SK-N-SH (cell line): ENCODE measurements around the gene MCRIP2.

Experiments
- CTCF ChIP-seq: fragments of 200-600 bp; sonication (generic); IDR thresholded peaks from 2 replicates; pipeline ENCODE4 v1.6.1; 2017; ENCODE audit warnings: antibody characterized with exemption, mild to moderate bottlenecking, moderate library complexity
- EP300 ChIP-seq, 2 experiments: IDR thresholded peaks; 2 replicates each; pipeline versions ENCODE4 v1.4.0 to v1.6.1; 2012; ENCODE audit warnings: borderline replicate concordance in 1 of 2, low read depth in 1 of 2, low read length in 1 of 2
- MXI1 ChIP-seq: IDR thresholded peaks from 2 replicates; pipeline ENCODE4 v1.6.1; 2012; ENCODE audit warnings: mild to moderate bottlenecking, low read depth, low read length, improper control_type of control experiment
- PBX3 ChIP-seq: IDR thresholded peaks from 2 replicates; pipeline ENCODE4; 2012
- POLR2AphosphoS5 ChIP-seq: IDR thresholded peaks from 2 replicates; pipeline ENCODE4 v1.6.1; 2012; ENCODE audit warnings: low read depth, low read length
- RAD21 ChIP-seq: IDR thresholded peaks from 2 replicates; pipeline ENCODE4 v1.6.1; 2012; ENCODE audit warnings: mild to moderate bottlenecking, low read length
- TAF1 ChIP-seq: IDR thresholded peaks from 2 replicates; pipeline ENCODE4 v1.6.1; 2012; ENCODE audit warnings: low read depth, mild to moderate bottlenecking, low read length, moderate library complexity, borderline replicate concordance
- TCF12 ChIP-seq: IDR thresholded peaks from 2 replicates; pipeline ENCODE4 v1.4.0; 2012
- YY1 ChIP-seq: IDR thresholded peaks from 2 replicates; pipeline ENCODE4 v1.4.0; 2012; ENCODE audit warnings: low read depth, mild to moderate bottlenecking
- TF ChIP-seq, protein P1 (sequence below): IDR thresholded peaks from 2 replicates; pipeline ENCODE4 v1.4.0; 2012; ENCODE audit warnings: low read depth
- TF ChIP-seq, protein P2 (sequence below): IDR thresholded peaks from 2 replicates; pipeline ENCODE4 v1.4.0; 2012; ENCODE audit warnings: low read depth, borderline replicate concordance
- TF ChIP-seq, protein P3 (sequence below): fragments of 150-350 bp; IDR thresholded peaks from 2 replicates; pipeline ENCODE4 v1.6.1; 2017; ENCODE audit warnings: antibody characterized with exemption, low read length, low read depth, borderline replicate concordance
- TF ChIP-seq, protein P4 (sequence below): IDR thresholded peaks from 2 replicates; pipeline ENCODE4 v1.6.1; 2012; ENCODE audit warnings: mild to moderate bottlenecking, low read depth, low read length, moderate library complexity

- TF ChIP-seq TAF1 (no peak), CTCF (no peak), PBX3 (no peak), YY1 (no peak), EP300 (IDR thresholded peaks at IDR 0.05; ENCODE audit: borderline replicate concordance in 1 of 2, low read depth in 1 of 2, low read length in 1 of 2) (no peak), MXI1 (no peak), RAD21 (no peak), POLR2AphosphoS5 (no peak), TCF12 (no peak)
- TF ChIP-seq, protein P1, sequence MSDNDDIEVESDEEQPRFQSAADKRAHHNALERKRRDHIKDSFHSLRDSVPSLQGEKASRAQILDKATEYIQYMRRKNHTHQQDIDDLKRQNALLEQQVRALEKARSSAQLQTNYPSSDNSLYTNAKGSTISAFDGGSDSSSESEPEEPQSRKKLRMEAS: no peak
- TF ChIP-seq, protein P2, sequence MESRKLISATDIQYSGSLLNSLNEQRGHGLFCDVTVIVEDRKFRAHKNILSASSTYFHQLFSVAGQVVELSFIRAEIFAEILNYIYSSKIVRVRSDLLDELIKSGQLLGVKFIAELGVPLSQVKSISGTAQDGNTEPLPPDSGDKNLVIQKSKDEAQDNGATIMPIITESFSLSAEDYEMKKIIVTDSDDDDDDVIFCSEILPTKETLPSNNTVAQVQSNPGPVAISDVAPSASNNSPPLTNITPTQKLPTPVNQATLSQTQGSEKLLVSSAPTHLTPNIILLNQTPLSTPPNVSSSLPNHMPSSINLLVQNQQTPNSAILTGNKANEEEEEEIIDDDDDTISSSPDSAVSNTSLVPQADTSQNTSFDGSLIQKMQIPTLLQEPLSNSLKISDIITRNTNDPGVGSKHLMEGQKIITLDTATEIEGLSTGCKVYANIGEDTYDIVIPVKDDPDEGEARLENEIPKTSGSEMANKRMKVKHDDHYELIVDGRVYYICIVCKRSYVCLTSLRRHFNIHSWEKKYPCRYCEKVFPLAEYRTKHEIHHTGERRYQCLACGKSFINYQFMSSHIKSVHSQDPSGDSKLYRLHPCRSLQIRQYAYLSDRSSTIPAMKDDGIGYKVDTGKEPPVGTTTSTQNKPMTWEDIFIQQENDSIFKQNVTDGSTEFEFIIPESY: no peak
- TF ChIP-seq, protein P3, sequence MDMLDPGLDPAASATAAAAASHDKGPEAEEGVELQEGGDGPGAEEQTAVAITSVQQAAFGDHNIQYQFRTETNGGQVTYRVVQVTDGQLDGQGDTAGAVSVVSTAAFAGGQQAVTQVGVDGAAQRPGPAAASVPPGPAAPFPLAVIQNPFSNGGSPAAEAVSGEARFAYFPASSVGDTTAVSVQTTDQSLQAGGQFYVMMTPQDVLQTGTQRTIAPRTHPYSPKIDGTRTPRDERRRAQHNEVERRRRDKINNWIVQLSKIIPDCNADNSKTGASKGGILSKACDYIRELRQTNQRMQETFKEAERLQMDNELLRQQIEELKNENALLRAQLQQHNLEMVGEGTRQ: no peak
- TF ChIP-seq, protein P4, sequence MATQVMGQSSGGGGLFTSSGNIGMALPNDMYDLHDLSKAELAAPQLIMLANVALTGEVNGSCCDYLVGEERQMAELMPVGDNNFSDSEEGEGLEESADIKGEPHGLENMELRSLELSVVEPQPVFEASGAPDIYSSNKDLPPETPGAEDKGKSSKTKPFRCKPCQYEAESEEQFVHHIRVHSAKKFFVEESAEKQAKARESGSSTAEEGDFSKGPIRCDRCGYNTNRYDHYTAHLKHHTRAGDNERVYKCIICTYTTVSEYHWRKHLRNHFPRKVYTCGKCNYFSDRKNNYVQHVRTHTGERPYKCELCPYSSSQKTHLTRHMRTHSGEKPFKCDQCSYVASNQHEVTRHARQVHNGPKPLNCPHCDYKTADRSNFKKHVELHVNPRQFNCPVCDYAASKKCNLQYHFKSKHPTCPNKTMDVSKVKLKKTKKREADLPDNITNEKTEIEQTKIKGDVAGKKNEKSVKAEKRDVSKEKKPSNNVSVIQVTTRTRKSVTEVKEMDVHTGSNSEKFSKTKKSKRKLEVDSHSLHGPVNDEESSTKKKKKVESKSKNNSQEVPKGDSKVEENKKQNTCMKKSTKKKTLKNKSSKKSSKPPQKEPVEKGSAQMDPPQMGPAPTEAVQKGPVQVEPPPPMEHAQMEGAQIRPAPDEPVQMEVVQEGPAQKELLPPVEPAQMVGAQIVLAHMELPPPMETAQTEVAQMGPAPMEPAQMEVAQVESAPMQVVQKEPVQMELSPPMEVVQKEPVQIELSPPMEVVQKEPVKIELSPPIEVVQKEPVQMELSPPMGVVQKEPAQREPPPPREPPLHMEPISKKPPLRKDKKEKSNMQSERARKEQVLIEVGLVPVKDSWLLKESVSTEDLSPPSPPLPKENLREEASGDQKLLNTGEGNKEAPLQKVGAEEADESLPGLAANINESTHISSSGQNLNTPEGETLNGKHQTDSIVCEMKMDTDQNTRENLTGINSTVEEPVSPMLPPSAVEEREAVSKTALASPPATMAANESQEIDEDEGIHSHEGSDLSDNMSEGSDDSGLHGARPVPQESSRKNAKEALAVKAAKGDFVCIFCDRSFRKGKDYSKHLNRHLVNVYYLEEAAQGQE: no peak
These were observed 24.9 kb downstream of the MCRIP2 start for GRCh38 chr16:666572-666971.
